ENCODE measurements around the gene NPR1.
"Not testable (repeated sequence)": the region's sequence is repeated elsewhere in the genome, so short reads cannot be mapped to it uniquely, and the experiment has no call there.

Gene NPR1

GRCh38 chr1:153649863-153650235 lies 28.6 kb upstream of the NPR1 start:
- peak; percentile 34 for DNase-seq

- DNase-seq = no peak
Observed at GRCh38 chr1:153651771-153652170, 26.7 kb upstream of the NPR1 start.

GRCh38 chr1:153652805-153653500 lies 25.5 kb upstream of the NPR1 start:
- DNase-seq = no peak

- DNase-seq = no peak
Observed at GRCh38 chr1:153655333-153655732, 23.2 kb upstream of the NPR1 start.

- peak; percentile 92 for DNase-seq
Observed at GRCh38 chr1:153658400-153659174, 19.9 kb upstream of the NPR1 start, which contains the start of gene SNAPIN. Gene SNAPIN, plus strand, starts transcription at chr1:153658703. Its CDS starts 41 bp downstream, at chr1:153658744.

GRCh38 chr1:153659175-153659534 lies 19.3 kb upstream of the NPR1 start:
- DNase-seq = no peak

- DNase-seq = no peak
Observed at GRCh38 chr1:153659656-153660055, 18.8 kb upstream of the NPR1 start.

- no peak for DNase-seq
Observed at GRCh38 chr1:153661111-153661708, 17.3 kb upstream of the NPR1 start.

- DNase-seq = no peak
Observed at GRCh38 chr1:153662269-153662668, 16.2 kb upstream of the NPR1 start.

GRCh38 chr1:153663211-153663610 lies 15.3 kb upstream of the NPR1 start:
- DNase-seq = no peak

- no peak for DNase-seq
Observed at GRCh38 chr1:153667439-153667838, 11.0 kb upstream of the NPR1 start.

GRCh38 chr1:153668672-153669071 lies 9.8 kb upstream of the NPR1 start:
- DNase-seq = not testable (repeated sequence)

GRCh38 chr1:153669606-153670005 lies 8.9 kb upstream of the NPR1 start:
- DNase-seq = no peak

GRCh38 chr1:153670257-153670858 lies 8.1 kb upstream of the NPR1 start:
- DNase-seq = peak; percentile 27

- DNase-seq = peak; percentile 96
Observed at GRCh38 chr1:153670859-153671627, 7.4 kb upstream of the NPR1 start, which contains the start of gene ILF2. Gene ILF2, minus strand, starts transcription at chr1:153670993. Its CDS starts 71 bp downstream, at chr1:153670922.

GRCh38 chr1:153671628-153672353 lies 6.7 kb upstream of the NPR1 start:
- peak; percentile 46 for DNase-seq

- no peak for DNase-seq
Observed at GRCh38 chr1:153673511-153673910, 5.0 kb upstream of the NPR1 start.

GRCh38 chr1:153677718-153678518 lies 570 bp upstream of the NPR1 start:
- peak; percentile 65 for DNase-seq

- DNase-seq = peak; percentile 39
Observed at GRCh38 chr1:153679337-153680119, 1.0 kb downstream of the NPR1 start.

GRCh38 chr1:153680120-153680403 lies 1.6 kb downstream of the NPR1 start:
- DNase-seq = no peak
